Embryonic facial prominence (tissue), 1 donor: Measurements from ENCODE around the gene POMGNT2.

Source experiments
- DNase-seq: peaks from one replicate; pipeline ENCODE4 v3.0.0-alpha.2; 2016; ENCODE audit errors: extremely low spot score

POMGNT2 gene

DNA sequence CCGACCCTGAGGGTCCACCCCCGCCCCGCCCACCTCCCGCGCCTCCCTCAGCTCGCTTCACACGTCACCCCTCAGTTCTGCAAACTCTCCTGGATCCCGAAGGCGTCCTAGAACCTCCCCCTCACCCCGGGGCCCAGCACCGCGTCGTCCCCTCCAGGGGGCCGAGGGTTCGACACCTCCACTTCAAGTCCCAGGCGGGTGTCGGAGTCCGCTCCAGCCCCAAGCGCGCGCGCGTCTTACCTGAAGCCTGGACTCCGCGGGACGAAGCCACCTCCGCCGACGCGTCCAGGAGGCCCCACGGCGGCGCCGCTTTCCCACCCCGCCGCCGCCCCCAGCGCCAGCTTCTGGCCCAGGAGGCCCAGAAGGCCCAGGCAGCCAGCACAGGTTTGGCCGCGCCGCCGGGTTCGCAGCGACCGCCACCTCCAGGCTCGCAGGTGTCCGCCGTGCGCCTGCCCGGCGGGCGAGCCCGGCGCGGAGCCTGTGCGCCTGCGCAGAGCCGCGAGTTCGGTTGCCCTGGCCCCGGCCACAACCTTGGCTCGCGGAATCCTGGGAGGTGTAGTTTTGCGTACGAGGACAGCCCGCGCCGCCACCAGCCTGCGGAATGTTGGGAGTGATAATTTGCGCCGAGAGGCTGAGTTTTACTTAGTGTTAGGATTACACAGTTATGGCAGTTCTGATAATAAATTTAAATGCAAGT is at the start of gene POMGNT2:
TSS of gene POMGNT2 (minus strand) at position 484 of the 697 bp plus-strand sequence. CDS start 24,648 bp downstream, outside the sequence.
- peak; percentile 73 for DNase-seq

DNA sequence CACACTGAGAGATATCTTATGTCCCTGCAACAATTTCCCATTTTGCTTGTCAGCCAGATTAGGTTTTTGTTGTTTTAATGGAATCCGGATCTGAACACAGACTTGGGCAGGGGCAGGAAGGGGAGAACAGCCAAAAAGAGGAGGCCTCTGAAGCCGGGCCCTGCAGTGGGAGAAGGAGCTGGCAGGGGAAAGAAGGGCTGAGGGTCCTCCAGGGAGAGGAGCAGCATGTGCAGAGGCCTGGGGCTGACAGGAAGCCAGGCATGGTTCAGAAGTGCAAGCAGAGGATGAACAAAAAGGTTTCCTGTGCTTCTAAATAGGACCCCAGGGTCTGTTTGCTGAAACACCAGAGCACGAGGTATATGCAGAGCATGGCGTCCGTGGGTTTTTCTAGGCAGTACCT is 49.1 kb upstream of the POMGNT2 start:
- DNase-seq, result no peak

GRCh38 chr3:43153216-43154083 is 47.6 kb upstream of the POMGNT2 start:
- no peak for DNase-seq

- DNase-seq, result no peak
Observed at GRCh38 chr3:43152649-43153048, 46.8 kb upstream of the POMGNT2 start.

- no peak for DNase-seq
Observed at GRCh38 chr3:43148033-43148432, 42.2 kb upstream of the POMGNT2 start.

- DNase-seq, result no peak
Observed at GRCh38 chr3:43146599-43146998, 40.7 kb upstream of the POMGNT2 start.

GRCh38 chr3:43144761-43145490 is 39.0 kb upstream of the POMGNT2 start:
- no peak for DNase-seq

- no peak for DNase-seq
Observed at GRCh38 chr3:43142472-43142871, 36.6 kb upstream of the POMGNT2 start.

DNA sequence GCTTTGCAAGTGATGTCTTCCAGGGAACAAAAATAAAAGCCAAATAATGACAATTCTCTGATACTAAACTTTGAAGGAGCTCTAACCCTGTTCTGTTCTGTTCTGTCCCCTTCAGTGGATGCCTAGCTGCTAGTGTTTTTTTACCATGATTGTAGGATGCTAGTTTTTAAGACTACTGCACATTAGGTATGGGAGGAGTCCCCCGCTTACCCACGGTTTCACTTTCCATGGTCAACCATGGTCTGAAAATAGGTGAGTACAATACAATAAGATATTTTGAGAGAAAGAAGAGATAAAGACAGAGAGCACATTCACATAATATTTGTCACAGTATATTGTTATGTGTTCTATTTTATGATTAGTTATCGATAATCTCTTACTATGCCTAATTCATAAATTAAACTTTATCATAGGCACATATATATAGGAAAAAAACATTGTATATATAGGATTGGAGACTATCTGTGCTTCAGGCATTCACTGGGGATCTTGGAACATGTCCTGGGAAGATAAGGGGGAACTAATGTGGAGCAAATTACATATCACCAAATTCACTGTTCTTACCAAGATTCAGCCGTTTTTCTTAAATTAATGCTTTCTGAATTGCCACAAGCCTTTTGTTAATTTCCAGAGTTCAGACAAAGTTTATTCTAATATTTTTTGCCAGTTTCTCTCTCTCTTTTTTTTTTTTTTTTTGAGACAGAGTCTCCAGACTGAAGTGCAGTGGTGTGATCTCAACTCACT is 32.8 kb upstream of the POMGNT2 start:
- no peak for DNase-seq

DNA sequence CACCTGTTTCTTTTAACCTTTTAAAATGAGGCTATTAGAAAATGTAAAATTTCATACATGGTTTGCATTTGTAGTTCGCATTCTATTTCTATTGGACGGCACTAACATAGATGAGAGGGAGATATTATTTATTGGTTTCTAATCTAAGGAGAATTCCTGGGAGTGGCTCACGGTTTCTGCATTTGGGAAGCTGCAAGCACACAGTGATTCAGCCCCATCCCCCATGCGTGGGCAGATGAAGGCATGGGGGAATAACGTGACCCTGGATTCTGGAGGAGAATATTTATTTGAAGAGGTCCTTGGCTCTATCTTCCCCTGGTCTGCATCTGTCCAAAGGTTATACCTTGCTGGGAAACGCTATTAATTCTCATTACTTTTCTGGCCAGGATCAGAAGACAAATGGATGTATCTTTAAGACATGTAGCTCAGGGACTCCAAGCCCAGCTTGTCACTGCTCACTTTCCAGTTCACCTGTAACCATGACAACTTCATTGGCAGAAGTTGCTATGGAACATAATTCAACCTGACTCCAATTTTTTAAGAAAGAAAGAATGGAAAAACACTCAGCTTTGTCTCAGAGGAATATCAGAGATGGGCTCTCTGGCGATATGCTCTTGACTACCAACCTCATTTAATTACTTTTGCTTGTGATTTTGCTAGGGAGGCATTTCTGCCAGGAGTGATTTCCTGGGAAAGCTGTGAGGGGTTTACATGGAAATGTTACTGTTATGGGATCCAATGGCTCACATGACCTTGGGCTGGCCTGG is 27.2 kb upstream of the POMGNT2 start:
- no peak for DNase-seq

GRCh38 chr3:43132193-43132592 is 26.3 kb upstream of the POMGNT2 start:
- no peak for DNase-seq

DNA sequence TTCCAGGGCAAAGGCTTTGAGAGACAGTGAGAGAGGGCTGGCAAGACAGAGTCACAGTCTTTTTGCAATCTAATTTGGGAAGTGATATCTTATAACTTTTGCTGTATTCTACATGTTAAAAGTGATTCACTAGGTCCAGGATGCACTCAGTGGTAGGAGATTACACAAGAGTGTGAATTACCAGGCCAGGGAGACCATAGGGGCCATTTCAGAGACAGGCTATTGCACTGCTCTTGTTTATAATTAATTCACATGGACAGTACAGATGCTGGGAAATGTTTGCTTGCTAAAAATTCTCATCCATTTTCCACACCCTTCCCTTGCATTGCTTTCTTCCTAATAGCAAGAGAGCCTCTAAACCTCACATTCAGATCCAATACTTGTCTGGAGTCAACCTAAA is 22.6 kb upstream of the POMGNT2 start:
- DNase-seq, result no peak

DNA sequence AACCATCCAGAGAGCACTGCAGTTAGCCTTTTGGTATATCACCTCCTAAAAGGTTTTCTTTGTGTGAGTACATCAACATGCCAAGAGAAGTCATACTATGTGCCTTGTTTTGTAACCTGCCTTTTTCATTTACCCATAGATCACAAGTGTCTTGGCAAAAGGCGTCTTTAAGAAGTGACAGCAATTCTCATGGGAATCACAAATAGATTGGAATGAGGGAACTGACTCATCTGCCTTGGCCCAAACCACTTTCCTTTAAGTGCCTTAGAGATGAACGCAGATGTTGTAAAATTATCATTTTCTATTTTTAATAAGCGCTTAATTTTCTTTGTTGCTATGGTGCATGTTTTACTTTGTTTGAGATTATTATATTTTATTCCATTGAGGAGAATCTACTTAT is 20.7 kb upstream of the POMGNT2 start:
- DNase-seq, result no peak

DNA sequence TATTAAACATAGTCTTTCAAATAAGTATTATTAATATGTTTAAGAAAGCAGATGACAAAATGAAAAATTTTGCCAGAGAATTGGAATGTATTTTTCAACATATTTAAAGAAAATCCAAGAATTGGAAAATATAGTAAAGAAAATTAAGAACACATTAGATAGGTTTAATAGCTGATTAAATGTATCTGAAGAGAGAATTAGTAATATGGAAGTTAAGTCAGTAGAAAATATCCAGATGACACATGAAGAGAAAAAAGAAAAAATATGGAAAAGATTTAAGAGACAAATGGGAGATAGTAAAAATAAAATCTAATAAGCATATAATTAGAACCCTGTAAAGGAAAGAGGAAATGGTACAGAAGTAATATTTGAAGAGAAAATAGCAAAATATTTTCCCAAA is 18.0 kb upstream of the POMGNT2 start:
- DNase-seq, result no peak

DNA sequence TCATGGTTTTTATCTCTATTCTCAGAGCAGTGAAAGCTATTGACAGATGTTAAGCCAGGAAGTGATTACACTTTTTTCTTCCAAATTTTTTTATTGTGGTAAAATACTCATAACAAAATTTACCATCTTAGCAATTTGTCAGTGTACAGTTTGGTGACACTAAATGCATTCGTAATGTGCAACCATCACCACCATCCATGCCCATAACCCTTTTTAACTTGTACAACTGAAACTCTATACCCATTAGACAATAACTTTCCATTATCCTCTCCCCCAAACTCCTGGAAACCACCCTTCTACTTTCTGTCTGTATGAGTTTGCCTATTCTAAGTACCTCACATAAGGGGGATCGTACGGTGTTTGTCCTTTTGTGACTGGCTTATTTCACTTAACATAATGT is 15.1 kb upstream of the POMGNT2 start:
- DNase-seq, result no peak

DNA sequence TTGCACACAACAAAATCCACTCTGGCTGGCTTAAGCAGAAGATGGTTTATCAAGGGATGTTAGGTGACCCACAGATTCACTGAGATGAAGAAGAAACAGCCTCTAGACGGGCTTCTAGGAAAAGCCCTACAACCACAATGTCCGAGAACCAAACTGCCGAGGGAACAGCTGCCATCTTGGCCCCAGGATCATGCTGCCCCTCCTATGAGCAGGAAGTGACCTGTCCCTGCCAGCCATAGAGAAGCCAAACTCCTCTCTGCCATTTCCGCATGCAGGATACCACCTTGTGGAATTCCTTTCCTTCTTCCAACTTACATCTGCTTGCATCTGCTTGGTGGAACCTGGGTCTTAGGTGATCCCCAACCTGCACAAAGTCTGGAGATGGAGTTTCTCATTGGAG is 11.4 kb upstream of the POMGNT2 start:
- no peak for DNase-seq

DNA sequence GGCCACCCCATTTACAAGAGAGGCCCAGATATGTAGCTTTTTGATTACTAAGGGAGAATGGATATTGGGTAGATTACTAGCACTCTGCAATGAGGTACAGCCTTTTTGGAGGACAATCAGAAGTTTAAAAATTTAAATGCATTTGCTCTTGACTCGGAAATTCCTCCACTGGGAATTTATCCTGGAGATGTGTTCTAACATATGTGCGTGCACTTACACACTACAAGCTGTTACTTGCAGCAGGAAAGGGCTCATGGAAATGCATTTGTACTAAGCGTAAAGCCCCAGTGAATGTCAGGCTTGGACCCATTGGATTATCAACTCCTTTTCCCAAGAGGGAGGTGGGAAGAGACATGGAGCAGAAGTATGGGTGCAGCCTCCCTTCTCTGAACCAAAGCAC is 7.8 kb upstream of the POMGNT2 start:
- no peak for DNase-seq

- DNase-seq, result no peak
Observed at GRCh38 chr3:43106293-43106628, 382 bp upstream of the POMGNT2 start.

DNA sequence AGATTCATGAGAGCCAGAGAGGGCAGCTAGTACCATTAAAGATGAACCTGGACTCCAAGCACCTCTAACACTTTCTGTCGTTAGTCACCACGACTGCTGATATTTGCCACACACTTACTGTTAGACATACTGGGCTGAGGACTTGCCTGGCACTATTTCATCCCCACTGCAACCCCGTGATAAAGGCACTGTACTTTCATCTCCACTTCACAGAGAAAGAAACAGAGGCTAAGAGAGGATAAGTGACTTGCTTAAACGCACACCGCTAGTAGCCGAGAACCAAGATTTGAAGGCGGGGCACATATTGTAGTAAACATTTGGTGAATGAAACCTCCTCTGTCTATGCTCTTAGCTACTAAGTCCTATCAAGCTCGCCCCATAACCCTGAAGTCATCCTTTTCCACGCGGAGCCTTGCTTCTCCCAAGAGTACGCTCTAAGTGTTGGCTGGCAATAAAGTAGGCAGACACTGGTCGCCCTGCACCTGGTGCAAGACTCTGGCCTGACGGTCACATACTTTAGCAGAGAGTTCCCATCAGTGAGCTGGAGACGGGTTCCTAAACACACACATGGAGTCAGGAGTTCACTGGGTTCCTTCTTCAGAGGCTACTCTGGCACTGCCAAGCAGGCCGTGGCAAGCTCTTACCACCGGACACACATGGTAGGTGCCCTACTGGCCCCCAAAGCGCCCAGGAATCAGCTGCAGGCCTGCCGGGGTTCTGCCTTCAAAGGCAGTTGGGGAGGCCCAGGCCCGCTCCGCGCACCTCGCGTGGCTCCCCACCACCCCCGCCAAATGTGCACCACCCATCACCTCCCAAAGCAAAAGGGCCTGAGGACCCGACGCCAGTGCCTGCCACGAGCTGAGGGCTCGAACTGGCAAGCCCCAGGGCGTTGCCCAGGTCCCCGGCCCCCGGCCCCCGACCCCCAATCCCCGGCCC is 951 bp downstream of the POMGNT2 start:
- no peak for DNase-seq

DNA sequence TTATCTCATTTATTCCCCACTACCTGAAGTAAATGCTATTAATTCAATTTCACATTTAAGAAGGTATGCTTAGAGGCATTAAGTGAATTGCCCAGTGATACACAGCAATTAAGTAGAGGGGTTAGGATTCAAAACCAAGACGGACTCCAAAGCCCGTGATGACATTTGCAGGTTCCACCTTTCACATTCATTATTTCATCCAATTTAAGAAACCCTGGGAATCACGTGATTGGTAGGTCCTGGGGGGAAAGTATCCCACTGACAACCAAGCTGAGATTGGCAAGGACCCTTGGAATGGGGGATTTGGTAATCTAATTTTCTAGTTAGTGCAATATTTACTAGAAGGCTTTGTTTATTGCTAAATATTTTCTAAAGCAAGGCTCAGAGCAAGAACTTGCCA is 1.8 kb downstream of the POMGNT2 start:
- DNase-seq, result no peak
